BLaER1 treated with 17β-estradiol and CSF1 and Interleukin-3, amounts not matched to agents 10 nM and 100 nM (cell line): ENCODE measurements around the gene DMRTB1.

Experiments
- H3K27ac ChIP-seq, 11 experiments: shearing (Covaris generic); formaldehyde crosslinking; 2 replicates each; pipeline ENCODE4 v1.8.1; 2022
- H3K27me3 ChIP-seq, 11 experiments: shearing (Covaris generic); formaldehyde crosslinking; 2 replicates each; pipeline ENCODE4 v1.8.1; 2022
- H3K36me3 ChIP-seq, 11 experiments: shearing (Covaris generic); formaldehyde crosslinking; 2 replicates each; pipeline ENCODE4 v1.8.1; 2022
- H3K4me1 ChIP-seq, 10 experiments: shearing (Covaris generic); formaldehyde crosslinking; 2 replicates each; pipeline ENCODE4 v1.8.1; 2022
- H3K4me2 ChIP-seq, 11 experiments: shearing (Covaris generic); formaldehyde crosslinking; 2 replicates each; pipeline ENCODE4 v1.8.1; 2022
- H3K4me3 ChIP-seq, 10 experiments: shearing (Covaris generic); formaldehyde crosslinking; 2 replicates each; pipeline ENCODE4 v1.8.1; 2022
- H3K9ac ChIP-seq, 11 experiments: shearing (Covaris generic); formaldehyde crosslinking; 2 replicates each; pipeline ENCODE4 v1.8.1; 2022
- H3K9me3 ChIP-seq, 11 experiments: shearing (Covaris generic); formaldehyde crosslinking; replicated peaks in 1 of 11; 2 replicates each; pipeline ENCODE4 v1.8.1; 2022
- H4K20me1 ChIP-seq, 11 experiments: shearing (Covaris generic); formaldehyde crosslinking; 2 replicates each; pipeline ENCODE4 v1.8.1; 2022
- Cebpa-rat ChIP-seq, 11 experiments: shearing (Covaris generic); IDR thresholded peaks; 2 replicates each; pipeline ENCODE4 v1.8.1; 2022

The DMRTB1 gene

GRCh38 chr1:53514436-53514835, 55.2 kb downstream of the DMRTB1 start:
- no peak overlapping the region for H3K4me3 ChIP-seq
- H3K4me1 ChIP-seq, result peaks cover 8 to 29% (median 23%) of the 10 kb centered on the region in 10 experiments; a peak in 19 of 20 replicates
- no peaks in the 10 kb centered on the region for H3K27me3 ChIP-seq
- H3K9me3 ChIP-seq, result no peaks in the 10 kb centered on the region
- no peaks in the 10 kb centered on the region for H3K36me3 ChIP-seq
- H3K4me2 ChIP-seq, result no peak overlapping the region
- no peak overlapping the region for H3K27ac ChIP-seq
- 0 out of 22 replicates have a peak, but pooled peaks cover 0 to 4% (median 0%) of the 10 kb centered on the region in 11 experiments for H4K20me1 ChIP-seq
- H3K9ac ChIP-seq, result no peak overlapping the region
- TF ChIP-seq Cebpa-rat (IDR thresholded peaks at IDR 0.05), result no peak

GRCh38 chr1:53516181-53516580, 57.0 kb downstream of the DMRTB1 start:
- no peaks in the 10 kb centered on the region for H3K9me3 ChIP-seq
- H3K4me1 ChIP-seq, result peaks cover 8 to 24% (median 19%) of the 10 kb centered on the region in 10 experiments; a peak in 18 of 20 replicates
- no peak overlapping the region for H3K4me2 ChIP-seq
- no peak for TF ChIP-seq Cebpa-rat (IDR thresholded peaks at IDR 0.05)
- H3K36me3 ChIP-seq, result no peaks in the 10 kb centered on the region
- H3K9ac ChIP-seq, result no peak overlapping the region
- H4K20me1 ChIP-seq, result no peaks in the 10 kb centered on the region
- H3K27ac ChIP-seq, result no peak overlapping the region
- no peak overlapping the region for H3K4me3 ChIP-seq
- H3K27me3 ChIP-seq, result no peaks in the 10 kb centered on the region
